ENCODE results near the gene THBS3.
"Not testable (repeated sequence)": the region's sequence is repeated elsewhere in the genome, so short reads cannot be mapped to it uniquely, and the experiment has no call there.

THBS3 gene

GRCh38 chr1:155207806-155208540 is at the start of gene THBS3:
TSS of gene THBS3 (minus strand) at chr1:155207897. CDS start at chr1:155207876, 21 bp downstream.
- no peak for DNase-seq (ENCODE audit: low spot score)

- no peak for DNase-seq (ENCODE audit: low spot score)
Observed at GRCh38 chr1:155256058-155256852, 48.6 kb upstream of the THBS3 start.

- peak; percentile 40 for DNase-seq (ENCODE audit: low spot score)
Observed at GRCh38 chr1:155255243-155256007, 47.7 kb upstream of the THBS3 start, which contains the start of gene ENTREP3. TSS of gene ENTREP3 (minus strand) at chr1:155255483. CDS start at chr1:155254877, 606 bp downstream.

- DNase-seq (ENCODE audit: low spot score): no peak
Observed at GRCh38 chr1:155254714-155255242, 47.1 kb upstream of the THBS3 start.

DNA sequence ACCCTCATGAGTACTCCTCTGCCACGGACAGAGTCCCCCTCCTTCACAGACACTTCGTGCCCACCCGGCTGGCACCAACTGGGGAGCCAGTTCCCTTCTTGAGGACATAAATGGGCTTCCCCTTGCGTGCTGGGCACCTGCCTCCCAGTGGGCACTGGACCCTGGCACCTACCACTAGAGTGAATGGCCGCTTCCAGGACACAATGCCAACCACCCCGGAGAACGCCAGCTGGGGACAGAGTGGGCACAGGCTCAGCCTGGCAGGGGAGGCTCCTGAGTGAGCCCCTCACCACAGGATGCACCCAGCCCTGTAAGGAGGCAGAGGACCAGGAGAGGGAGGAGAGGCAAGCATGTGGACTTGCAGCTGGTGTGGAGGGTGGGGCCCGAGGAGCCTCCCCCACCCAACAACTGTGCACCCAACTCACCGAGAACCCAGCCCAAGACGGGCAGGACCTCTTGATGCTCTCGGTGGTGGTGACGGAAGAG is 46.6 kb upstream of the THBS3 start:
- DNase-seq (ENCODE audit: low spot score): no peak

DNA sequence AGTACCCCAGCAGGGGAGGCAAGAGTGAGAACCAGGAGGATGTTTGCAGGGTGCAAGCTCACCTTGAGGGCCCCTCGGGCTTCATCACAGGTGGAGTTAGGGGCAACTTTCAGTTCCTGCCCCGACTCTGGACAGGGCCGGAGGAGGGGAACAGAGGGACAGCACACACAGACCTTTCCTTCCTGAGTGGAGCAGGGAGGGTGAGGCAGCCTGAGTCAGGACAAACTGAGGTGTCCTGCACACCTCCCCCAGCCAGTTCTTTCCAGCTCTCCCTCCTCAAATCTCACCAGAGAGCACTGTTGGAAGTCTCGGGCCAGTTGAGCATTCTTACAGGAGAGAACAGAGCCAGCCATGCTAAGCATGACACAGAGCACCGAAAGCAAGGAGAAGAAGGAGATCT is 46.1 kb upstream of the THBS3 start:
- no peak for DNase-seq (ENCODE audit: low spot score)

- DNase-seq (ENCODE audit: low spot score): no peak
Observed at GRCh38 chr1:155253208-155253607, 45.5 kb upstream of the THBS3 start.

DNA sequence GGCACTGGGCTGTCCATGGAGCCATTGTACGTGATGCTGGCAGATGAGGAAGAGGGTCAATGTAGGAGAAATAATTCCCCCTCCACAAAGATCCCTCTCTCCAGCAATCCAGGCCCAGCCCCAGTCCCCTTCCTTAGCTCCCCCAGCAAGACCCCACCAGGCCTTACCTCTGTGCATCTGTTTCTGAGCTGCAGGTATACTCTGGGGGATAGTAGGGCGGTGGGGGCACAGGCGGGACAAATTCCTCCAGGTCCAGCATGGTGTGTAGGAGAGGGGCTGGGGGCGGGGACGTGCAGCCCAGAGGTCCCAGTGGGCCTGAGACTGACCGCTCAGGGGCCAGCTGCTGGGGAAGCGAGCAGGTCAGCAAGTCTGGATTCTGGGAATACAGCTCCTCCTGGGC is 43.9 kb upstream of the THBS3 start:
- no peak for DNase-seq (ENCODE audit: low spot score)

GRCh38 chr1:155250633-155251449 is 43.1 kb upstream of the THBS3 start:
- peak; percentile 96 for DNase-seq (ENCODE audit: low spot score)

GRCh38 chr1:155250246-155250632 is 42.5 kb upstream of the THBS3 start:
- no peak for DNase-seq (ENCODE audit: low spot score)

GRCh38 chr1:155247667-155248553 is 40.2 kb upstream of the THBS3 start:
- peak; percentile 27 for DNase-seq (ENCODE audit: low spot score)

DNA sequence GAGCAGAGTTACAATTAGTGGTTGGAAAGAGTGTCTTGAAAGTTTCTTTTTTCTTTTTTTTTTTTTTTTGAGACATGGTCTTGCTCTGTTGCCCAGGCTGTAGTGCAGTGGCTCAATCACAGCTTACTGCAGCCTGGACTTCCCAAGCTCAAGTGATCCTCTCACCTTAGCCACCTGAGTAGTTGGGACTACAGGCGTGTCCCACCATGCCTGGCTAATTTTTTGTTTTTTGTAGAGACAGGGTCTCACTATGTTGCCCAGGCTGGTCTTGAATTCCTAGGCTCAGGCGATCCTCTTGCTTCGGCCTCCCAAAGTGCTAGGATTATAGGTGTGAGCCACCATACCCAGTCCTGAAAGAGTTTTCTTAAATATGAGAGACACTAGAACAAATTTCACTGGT is 39.1 kb upstream of the THBS3 start:
- DNase-seq (ENCODE audit: low spot score): not testable (repeated sequence)

DNA sequence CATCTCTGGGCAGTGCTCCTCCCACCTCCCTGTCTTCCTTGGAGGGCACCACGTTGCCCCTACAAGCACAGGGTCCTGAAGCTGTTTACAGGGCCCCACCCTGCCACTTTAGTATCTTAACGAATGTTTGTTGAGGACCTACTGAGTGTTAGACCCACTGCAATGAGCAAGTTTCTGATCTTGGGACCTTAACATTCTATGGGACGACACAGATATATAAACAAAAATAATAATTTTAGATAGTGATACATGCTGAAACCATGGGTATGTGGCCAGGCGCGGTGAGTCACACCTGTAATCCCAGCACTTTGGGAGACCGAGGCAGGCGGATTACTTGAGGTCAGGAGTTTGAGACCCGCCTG is 37.4 kb upstream of the THBS3 start:
- no peak for DNase-seq (ENCODE audit: low spot score)

GRCh38 chr1:155244368-155245162 is 36.9 kb upstream of the THBS3 start:
- peak; percentile 95 for DNase-seq (ENCODE audit: low spot score)

- no peak for DNase-seq (ENCODE audit: low spot score)
Observed at GRCh38 chr1:155242805-155243358, 35.2 kb upstream of the THBS3 start.

GRCh38 chr1:155241841-155242264 is 34.2 kb upstream of the THBS3 start:
- DNase-seq (ENCODE audit: low spot score): no peak

GRCh38 chr1:155241069-155241679 is 33.5 kb upstream of the THBS3 start:
- DNase-seq (ENCODE audit: low spot score): peak; percentile 78

DNA sequence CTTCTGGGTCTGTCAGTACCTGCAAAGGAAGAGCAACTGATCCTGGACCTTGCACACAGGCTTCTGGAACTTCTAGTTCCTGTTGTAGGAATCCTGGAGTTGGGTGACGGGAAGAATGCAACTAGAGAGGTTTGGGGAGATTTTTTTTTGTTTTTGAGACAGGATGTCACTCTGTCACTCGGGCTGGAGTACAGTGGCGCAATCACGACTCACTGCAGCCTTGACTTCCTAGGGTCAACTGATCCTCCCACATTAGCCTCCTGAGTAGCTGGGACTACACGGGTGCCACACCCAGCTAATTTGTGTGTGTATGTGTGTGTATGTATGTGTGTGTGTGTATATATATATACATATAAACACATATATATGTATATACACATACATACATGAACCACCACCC is 28.8 kb upstream of the THBS3 start:
- no peak for DNase-seq (ENCODE audit: low spot score)

DNA sequence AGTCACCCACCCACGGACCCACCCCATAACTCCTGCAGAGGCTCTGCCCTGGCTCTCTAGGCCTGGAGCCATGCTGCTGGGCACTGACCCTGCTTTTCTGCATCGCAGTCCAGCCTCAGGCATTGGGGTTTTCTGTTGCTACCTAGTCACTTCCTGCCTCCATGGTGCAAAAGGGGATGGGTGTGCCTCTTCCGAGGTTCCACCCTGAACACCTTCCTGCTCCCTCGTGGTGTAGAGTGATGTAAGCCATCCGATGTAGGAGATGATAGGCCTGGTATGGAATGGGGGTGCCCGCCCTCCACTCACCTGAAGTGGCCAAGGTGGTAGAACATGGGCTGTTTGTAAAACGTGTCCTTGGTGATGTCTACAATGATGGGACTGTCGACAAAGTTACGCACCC is 27.7 kb upstream of the THBS3 start:
- DNase-seq (ENCODE audit: low spot score): not testable (repeated sequence)
